Measurements from ENCODE around the gene CPEB3. TPM values are rescaled to one million over a fixed set of nuclear protein-coding genes. Genes with fewer than 3 reads are reported as not detected.

Gene CPEB3
- total and polyA plus RNA-seq, 2 donors (not counting 1 experiment from before 2014, with no cell fraction given): 0.37 to 0.66 TPM

- Histone ChIP-seq H3K9me3 (ENCODE audit: control insufficient read depth, insufficient read depth, low read depth, low read length) (no peaks in the 10 kb centered on the region), H3K27me3 (ENCODE audit: control insufficient read depth, insufficient read depth, low read length) (no peaks in the 10 kb centered on the region), H3K36me3 (ENCODE audit: control insufficient read depth, insufficient read depth, low read length) (no peaks in the 10 kb centered on the region), H3K4me2 (ENCODE audit: extremely low read depth, insufficient read depth, low read length) (no peak overlapping the region), H3K9ac (ENCODE audit: insufficient read depth, low read length) (no peak overlapping the region), H3K27ac (ENCODE audit: insufficient read depth, low read length) (no peak overlapping the region), H2AFZ (ENCODE audit: low read length) (no peak overlapping the region), H3K4me3 (replicated peaks in 1 of 4; ENCODE audit: control extremely low read depth in 1 of 4, insufficient read depth in 1 of 4, low read depth in 3 of 4, low read length in 4 of 4) (no peak overlapping the region), H3K4me1 (ENCODE audit: control insufficient read depth, extremely low read depth, insufficient read depth, low read length) (no peaks in the 10 kb centered on the region), H4K20me1 (ENCODE audit: control insufficient read depth, extremely low read depth, insufficient read depth, low read length) (no peaks in the 10 kb centered on the region), H3K79me2 (ENCODE audit: control insufficient read depth, insufficient read depth, low read length) (no peaks in the 10 kb centered on the region)
- TF ChIP-seq EZH2 (IDR thresholded peaks at IDR 0.05; ENCODE audit: low read length, missing control alignments) (no peak), CTCF (conservative IDR thresholded peaks at IDR 0.05 in 1 of 2, IDR thresholded peaks at IDR 0.05 in 1 of 2; ENCODE audit: low read depth in 1 of 2, low read length in 2 of 2) (no peak)
- peak in 1 of 2 donors; percentile 33 for DNase-seq (ENCODE audit: low read depth in 2 of 2)
These were observed 208.1 kb downstream of the CPEB3 start for GRCh38 chr10:92082583-92083280.

- H2AFZ ChIP-seq (ENCODE audit: low read length): no peak overlapping the region
- no peaks in the 10 kb centered on the region for H3K9me3 ChIP-seq (ENCODE audit: control insufficient read depth, insufficient read depth, low read depth, low read length)
- DNase-seq (ENCODE audit: low read depth in 2 of 2): no peak
- no peak overlapping the region for H3K9ac ChIP-seq (ENCODE audit: insufficient read depth, low read length)
- H3K4me2 ChIP-seq (ENCODE audit: extremely low read depth, insufficient read depth, low read length): no peak overlapping the region
- no peak overlapping the region for H3K4me3 ChIP-seq (replicated peaks in 1 of 4; ENCODE audit: control extremely low read depth in 1 of 4, insufficient read depth in 1 of 4, low read depth in 3 of 4, low read length in 4 of 4)
- H3K4me1 ChIP-seq (ENCODE audit: control insufficient read depth, extremely low read depth, insufficient read depth, low read length): no peaks in the 10 kb centered on the region
- H4K20me1 ChIP-seq (ENCODE audit: control insufficient read depth, extremely low read depth, insufficient read depth, low read length): no peaks in the 10 kb centered on the region
- no peak overlapping the region for H3K27ac ChIP-seq (ENCODE audit: insufficient read depth, low read length)
- no peaks in the 10 kb centered on the region for H3K27me3 ChIP-seq (ENCODE audit: control insufficient read depth, insufficient read depth, low read length)
- TF ChIP-seq EZH2 (IDR thresholded peaks at IDR 0.05; ENCODE audit: low read length, missing control alignments) (no peak), CTCF (conservative IDR thresholded peaks at IDR 0.05 in 1 of 2, IDR thresholded peaks at IDR 0.05 in 1 of 2; ENCODE audit: low read depth in 1 of 2, low read length in 2 of 2) (no peak)
- H3K79me2 ChIP-seq (ENCODE audit: control insufficient read depth, insufficient read depth, low read length): no peaks in the 10 kb centered on the region
- no peaks in the 10 kb centered on the region for H3K36me3 ChIP-seq (ENCODE audit: control insufficient read depth, insufficient read depth, low read length)
These were observed 209.2 kb downstream of the CPEB3 start for GRCh38 chr10:92081641-92082040.

- Histone ChIP-seq H3K4me2 (ENCODE audit: extremely low read depth, insufficient read depth, low read length) (no peak overlapping the region), H4K20me1 (ENCODE audit: control insufficient read depth, extremely low read depth, insufficient read depth, low read length) (no peaks in the 10 kb centered on the region), H3K27me3 (ENCODE audit: control insufficient read depth, insufficient read depth, low read length) (no peaks in the 10 kb centered on the region), H3K9me3 (ENCODE audit: control insufficient read depth, insufficient read depth, low read depth, low read length) (no peaks in the 10 kb centered on the region), H3K4me3 (replicated peaks in 1 of 4; ENCODE audit: control extremely low read depth in 1 of 4, insufficient read depth in 1 of 4, low read depth in 3 of 4, low read length in 4 of 4) (no peak overlapping the region), H3K27ac (ENCODE audit: insufficient read depth, low read length) (no peak overlapping the region), H3K36me3 (ENCODE audit: control insufficient read depth, insufficient read depth, low read length) (no peaks in the 10 kb centered on the region), H2AFZ (ENCODE audit: low read length) (no peak overlapping the region), H3K4me1 (ENCODE audit: control insufficient read depth, extremely low read depth, insufficient read depth, low read length) (no peaks in the 10 kb centered on the region), H3K9ac (ENCODE audit: insufficient read depth, low read length) (no peak overlapping the region), H3K79me2 (ENCODE audit: control insufficient read depth, insufficient read depth, low read length) (no peaks in the 10 kb centered on the region)
- TF ChIP-seq CTCF (conservative IDR thresholded peaks at IDR 0.05 in 1 of 2, IDR thresholded peaks at IDR 0.05 in 1 of 2; ENCODE audit: low read depth in 1 of 2, low read length in 2 of 2) (no peak), EZH2 (IDR thresholded peaks at IDR 0.05; ENCODE audit: low read length, missing control alignments) (no peak)
- DNase-seq (ENCODE audit: low read depth in 2 of 2): no peak
These were observed 210.6 kb downstream of the CPEB3 start for GRCh38 chr10:92080244-92080643.
